ENCODE measurements around the gene LDLRAD4. TPM values are rescaled to one million over a fixed set of nuclear protein-coding genes. Genes with fewer than 3 reads are reported as not detected.
A peak's percentile ranks its signal among the peaks of the same experiment; 100 is the strongest.

Gene LDLRAD4
- total RNA-seq, 3 donors from 2014 or later: 17.5 to 20.4 (median 18.3) TPM

DNA sequence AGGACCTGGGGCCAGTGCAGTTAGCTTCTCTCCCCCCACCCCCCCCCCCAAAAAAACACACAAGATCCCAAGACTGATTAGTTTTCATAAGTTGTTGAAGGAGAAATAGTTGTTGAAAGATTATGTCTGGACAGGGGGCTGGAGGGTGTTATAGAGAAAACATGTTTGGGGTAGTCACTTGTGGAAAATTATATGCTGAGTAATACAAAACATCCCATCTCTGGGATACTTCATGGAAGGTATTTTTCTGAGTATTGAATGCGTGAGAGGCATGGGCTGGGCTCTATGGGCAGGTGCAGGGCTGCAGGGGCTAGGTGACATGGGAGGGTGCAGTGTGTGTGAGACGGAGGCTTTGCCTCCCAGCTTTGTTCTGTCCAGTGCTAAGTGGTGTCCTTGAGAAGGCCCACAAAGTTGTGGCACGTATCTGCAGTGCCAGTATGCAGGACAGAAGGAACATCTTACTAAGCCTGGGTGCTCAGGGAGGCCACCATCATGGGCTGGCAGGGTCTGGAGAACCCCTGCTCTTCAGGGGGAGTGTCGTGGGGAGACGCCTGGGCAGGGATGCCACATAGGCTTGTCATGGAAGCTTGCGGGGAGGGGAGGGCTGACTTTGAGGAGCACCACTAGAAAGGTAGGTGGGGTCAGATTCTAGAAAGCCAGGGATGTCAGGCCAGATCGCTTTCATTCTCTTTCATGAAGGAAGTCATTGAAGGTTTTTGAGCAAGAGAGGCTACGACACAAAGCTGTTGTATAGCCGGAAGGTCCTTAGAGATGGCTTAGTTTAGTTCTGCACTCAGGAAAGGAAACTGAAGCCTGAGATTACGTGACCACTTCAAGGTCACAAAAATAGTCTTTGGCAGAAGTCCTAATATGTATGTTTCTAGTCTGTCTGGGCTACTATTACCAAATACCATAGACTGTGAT, 232.0 kb downstream of the LDLRAD4 start:
- no peak for ATAC-seq
- H3K4me1 Mint-ChIP-seq (ENCODE audit: low read depth): peaks cover 22% of the 10 kb centered on the region

DNA sequence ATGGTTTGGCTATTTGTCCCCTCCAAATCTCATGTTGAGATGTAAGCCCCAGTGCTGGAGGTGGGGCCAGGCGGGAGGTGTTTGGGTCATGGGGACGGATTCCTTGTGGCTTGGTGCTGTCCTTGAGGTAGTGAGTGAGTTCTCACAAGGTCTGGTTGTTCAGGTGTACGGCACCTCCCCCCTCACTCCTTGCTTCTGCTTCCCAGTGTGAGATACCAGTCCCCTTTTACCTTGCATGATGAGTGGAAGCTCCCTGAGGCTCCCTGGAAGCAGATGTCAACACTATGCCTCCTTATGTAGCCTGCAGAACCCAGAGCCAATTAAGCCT, 232.6 kb downstream of the LDLRAD4 start:
- no peak for ATAC-seq
- H3K27me3 Mint-ChIP-seq (ENCODE audit: low read depth): no peaks in the 10 kb centered on the region
- DNase-seq: no peak
- H3K4me1 Mint-ChIP-seq (ENCODE audit: low read depth): peaks cover 28% of the 10 kb centered on the region
- no peaks in the 10 kb centered on the region for H3K36me3 Mint-ChIP-seq (ENCODE audit: insufficient read depth)
- H3K4me3 Mint-ChIP-seq: no peak overlapping the region
- no peaks in the 10 kb centered on the region for H3K9me3 Mint-ChIP-seq

More for the DNA sequence above, 232.0 kb downstream of the LDLRAD4 start:
- no peak for DNase-seq
- H3K4me3 Mint-ChIP-seq: no peak overlapping the region
- H3K36me3 Mint-ChIP-seq (ENCODE audit: insufficient read depth): no peaks in the 10 kb centered on the region
- H3K27me3 Mint-ChIP-seq (ENCODE audit: low read depth): no peaks in the 10 kb centered on the region
- H3K9me3 Mint-ChIP-seq: no peaks in the 10 kb centered on the region

DNA sequence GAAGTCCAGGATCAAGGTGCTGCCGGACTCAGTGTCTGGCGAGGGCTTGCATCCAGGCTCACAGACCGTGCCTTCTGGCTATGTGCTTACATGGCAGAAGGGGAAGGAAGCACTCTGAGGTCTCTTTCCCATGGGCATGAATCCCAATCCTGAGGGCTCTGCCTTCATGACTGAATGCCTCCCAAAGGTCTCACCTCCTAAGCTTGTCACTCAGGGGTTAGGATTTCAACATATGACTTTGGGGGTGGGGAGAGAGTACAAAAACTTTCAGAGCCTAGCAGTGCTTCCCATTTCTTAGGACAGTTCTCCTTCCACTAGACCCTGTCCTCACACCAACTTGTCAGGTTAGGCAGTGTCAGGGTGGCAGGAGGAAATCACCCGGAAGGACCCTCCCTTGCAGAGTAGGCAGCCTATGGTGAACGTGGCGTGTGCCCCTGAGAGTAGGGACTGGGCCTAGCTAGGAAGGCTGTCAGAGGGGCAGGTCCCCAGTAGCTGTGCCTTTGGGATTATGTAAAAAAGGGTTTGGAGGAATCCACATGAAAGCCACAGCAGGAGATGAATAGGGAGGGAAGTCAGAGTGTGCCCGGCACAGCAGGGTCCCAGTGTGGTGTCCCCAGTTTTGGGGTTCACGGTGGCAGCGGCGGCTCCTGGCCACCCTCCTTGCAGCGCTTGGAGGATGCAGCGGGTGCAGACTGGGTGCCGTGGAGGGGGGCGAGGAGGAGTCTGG, 233.3 kb downstream of the LDLRAD4 start:
- Mint-ChIP-seq H3K36me3 (ENCODE audit: insufficient read depth) (no peaks in the 10 kb centered on the region), H3K4me1 (ENCODE audit: low read depth) (peaks cover 32% of the 10 kb centered on the region), H3K4me3 (no peak overlapping the region), H3K9me3 (no peaks in the 10 kb centered on the region), H3K27me3 (ENCODE audit: low read depth) (no peaks in the 10 kb centered on the region)
- DNase-seq: no peak
- ATAC-seq: no peak

DNA sequence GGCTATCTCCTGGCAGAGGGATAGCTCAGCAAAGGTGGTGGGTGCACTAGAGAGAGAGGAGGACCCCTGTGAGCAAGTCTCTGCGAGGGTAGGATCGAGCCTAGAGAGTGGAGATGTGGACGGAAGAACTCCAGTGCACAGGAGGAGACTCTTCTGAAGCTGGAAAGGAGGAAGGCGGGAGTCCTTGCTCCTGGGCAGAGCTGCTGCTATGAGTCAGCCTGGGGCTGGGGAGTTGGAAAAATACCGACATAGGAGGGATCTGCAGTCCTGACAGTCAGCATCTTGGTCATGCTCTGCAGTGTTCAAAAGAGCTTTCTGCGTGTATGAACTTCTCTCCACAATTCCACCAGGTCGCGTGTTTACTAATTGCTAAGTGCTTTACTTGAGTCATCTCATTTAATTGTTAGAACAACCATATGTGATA, 233.8 kb downstream of the LDLRAD4 start:
- Mint-ChIP-seq H3K27me3 (ENCODE audit: low read depth) (no peaks in the 10 kb centered on the region), H3K9me3 (no peaks in the 10 kb centered on the region), H3K4me3 (no peak overlapping the region), H3K36me3 (ENCODE audit: insufficient read depth) (peaks cover 3% of the 10 kb centered on the region), H3K4me1 (ENCODE audit: low read depth) (peaks cover 37% of the 10 kb centered on the region)
- DNase-seq (no peak), ATAC-seq (no peak)

DNA sequence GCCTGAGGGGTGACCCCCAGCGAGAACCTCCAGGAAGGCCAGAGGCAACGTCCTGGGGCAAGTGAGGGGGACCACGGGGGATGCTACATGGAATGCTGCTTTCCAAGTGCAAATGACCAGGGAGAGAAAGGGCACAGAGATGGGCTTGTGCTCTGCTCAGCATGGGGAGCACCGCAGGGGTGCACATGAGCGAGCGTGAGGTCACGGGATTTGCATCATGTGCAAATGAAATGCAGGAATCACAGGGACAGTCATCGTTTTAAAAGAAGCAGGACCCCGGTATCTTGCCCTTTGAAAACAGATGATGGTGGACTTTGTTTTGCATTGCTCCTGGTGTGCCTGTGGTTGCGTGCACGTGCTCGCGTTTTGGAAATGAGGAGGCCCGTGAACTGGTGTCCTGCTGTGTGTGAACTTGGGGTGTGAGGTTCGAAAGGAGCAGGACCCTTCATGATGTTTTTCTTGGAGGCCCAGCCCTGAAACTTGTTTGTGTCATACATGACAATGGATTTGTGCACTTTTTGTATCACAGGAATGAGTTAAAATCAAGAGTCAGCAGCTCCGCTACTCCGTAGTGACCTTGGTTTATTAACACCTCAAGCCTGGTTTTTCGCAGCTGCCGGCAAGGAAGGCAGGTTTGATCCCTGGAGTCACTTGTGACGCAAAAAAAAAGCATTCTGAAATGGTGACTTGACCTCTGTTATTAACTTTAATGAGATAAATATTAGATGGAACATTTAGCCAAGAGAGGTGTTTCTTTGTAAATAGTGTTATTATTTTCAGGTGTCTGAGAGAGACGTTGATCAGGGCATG, 234.5 kb downstream of the LDLRAD4 start:
- Mint-ChIP-seq H3K27me3 (ENCODE audit: low read depth) (no peaks in the 10 kb centered on the region), H3K36me3 (ENCODE audit: insufficient read depth) (peaks cover 7% of the 10 kb centered on the region), H3K9me3 (no peaks in the 10 kb centered on the region), H3K4me1 (ENCODE audit: low read depth) (peaks cover 36% of the 10 kb centered on the region), H3K4me3 (no peak overlapping the region)
- ATAC-seq: no peak
- no peak for DNase-seq

DNA sequence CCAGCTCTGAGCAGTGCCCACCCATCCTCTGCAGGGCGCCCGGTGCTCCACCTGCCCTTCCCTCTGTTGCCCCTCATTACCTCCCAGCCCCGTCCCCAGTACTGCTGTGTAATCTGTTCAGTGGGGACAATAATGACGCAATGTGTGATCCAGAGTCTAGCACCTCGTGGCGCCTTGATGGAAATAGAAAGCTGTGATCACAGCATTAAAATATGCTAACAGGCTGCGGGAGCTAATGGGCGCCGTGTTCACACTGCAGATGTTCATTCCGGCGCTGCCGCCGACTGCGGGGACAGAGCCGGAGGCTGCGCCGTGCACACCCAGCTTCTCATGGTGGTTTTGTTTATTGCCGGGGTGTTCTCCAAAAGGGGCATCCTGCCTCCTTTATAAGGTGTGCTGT, 235.2 kb downstream of the LDLRAD4 start:
- no peaks in the 10 kb centered on the region for H3K27me3 Mint-ChIP-seq (ENCODE audit: low read depth)
- no peaks in the 10 kb centered on the region for H3K9me3 Mint-ChIP-seq
- DNase-seq (no peak), ATAC-seq (no peak)
- peaks cover 7% of the 10 kb centered on the region for H3K36me3 Mint-ChIP-seq (ENCODE audit: insufficient read depth)
- no peak overlapping the region for H3K4me3 Mint-ChIP-seq
- peaks cover 36% of the 10 kb centered on the region for H3K4me1 Mint-ChIP-seq (ENCODE audit: low read depth)

DNA sequence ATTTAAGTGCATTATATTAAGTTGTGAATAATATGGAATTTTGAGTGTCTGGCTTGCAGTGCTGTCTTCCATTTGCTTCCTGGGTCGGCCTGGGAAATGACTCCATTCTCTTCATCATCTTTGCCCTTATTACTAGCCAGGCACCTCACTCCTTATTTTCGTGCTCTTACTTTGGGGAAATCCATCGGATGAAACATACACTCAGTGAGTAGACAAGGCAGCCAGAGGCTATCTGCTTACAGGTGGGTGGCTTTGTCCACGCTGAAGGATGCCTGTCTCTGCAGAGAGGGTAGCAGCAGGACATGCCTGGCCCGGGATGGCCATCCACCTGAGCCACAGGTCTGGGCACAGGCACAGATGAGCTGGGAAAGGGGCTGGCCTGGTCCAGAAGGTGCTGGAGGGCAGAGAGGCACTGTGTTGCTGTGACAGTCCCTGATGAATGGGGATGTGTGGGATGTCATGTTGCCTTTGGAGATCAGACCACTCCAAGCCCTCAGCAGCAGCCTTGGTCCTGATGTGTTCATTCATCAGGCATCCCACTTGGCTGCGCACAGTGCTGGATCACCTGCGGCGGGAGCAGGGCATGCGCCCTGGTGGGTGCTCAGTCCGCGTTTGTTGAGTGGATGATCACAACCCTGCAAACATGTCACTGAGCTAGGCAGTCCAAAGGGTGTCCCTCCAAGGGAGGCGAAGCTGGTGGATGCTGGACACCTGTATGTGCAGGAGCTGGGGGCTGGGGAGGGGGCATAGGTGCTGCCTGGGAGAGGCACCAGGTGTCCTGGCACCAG, 236.0 kb downstream of the LDLRAD4 start:
- no peak overlapping the region for H3K4me3 Mint-ChIP-seq
- no peaks in the 10 kb centered on the region for H3K27me3 Mint-ChIP-seq (ENCODE audit: low read depth)
- H3K4me1 Mint-ChIP-seq (ENCODE audit: low read depth): peaks cover 36% of the 10 kb centered on the region
- no peak for ATAC-seq
- no peaks in the 10 kb centered on the region for H3K9me3 Mint-ChIP-seq
- DNase-seq: no peak
- H3K36me3 Mint-ChIP-seq (ENCODE audit: insufficient read depth): peaks cover 7% of the 10 kb centered on the region

DNA sequence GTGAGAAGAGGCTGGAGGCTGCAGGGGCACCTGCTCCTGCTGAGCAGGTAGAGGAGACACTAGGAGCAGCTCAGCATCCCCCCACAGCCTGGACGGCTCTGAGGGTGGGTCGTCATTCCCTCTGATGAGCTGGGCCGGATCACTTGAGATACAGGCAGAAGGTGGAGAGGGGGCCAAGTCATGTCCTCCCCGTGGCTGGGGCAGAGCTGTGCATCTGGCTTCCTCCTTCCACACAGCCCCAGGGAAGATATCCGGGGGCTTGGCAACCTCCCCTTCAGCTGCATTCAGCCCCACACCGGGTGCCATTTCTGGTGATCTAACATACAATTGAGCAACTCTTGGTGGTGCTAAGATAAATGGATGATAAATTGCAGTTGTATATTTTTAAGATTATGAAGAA, 236.9 kb downstream of the LDLRAD4 start:
- no peaks in the 10 kb centered on the region for H3K27me3 Mint-ChIP-seq (ENCODE audit: low read depth)
- peaks cover 33% of the 10 kb centered on the region for H3K4me1 Mint-ChIP-seq (ENCODE audit: low read depth)
- no peaks in the 10 kb centered on the region for H3K9me3 Mint-ChIP-seq
- H3K36me3 Mint-ChIP-seq (ENCODE audit: insufficient read depth): peaks cover 7% of the 10 kb centered on the region
- ATAC-seq (peak; percentile 24 to 49), DNase-seq (no peak)
- H3K4me3 Mint-ChIP-seq: no peak overlapping the region

DNA sequence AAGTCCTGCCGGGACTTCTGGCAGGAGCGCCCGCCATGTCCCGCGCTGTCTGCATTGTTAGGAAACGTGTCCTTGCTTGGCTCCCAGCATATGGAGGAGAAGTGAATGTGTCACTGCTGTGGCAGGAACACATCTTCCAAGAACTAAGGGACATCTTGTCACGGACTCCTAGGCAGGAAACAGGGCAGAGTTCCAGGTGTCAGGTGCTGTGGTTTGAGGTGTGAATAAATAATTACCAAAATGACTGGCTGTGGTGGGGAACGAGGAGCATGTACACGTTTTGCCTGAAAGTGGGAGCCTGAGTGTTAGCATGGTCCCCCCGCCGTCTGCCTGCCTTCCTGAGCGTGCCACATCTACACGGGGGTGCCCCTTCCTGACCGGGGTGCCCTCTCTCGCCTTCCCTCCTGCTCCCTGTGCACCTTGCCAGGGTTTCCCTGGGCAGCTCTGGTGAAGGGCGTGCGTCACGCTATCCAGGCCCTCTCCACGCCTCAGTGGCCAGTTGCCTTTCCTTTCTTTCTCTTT, 237.5 kb downstream of the LDLRAD4 start:
- no peaks in the 10 kb centered on the region for H3K9me3 Mint-ChIP-seq
- H3K4me3 Mint-ChIP-seq: no peak overlapping the region
- peaks cover 32% of the 10 kb centered on the region for H3K4me1 Mint-ChIP-seq (ENCODE audit: low read depth)
- ATAC-seq (peak; percentile 84 to 86), DNase-seq (no peak)
- no peaks in the 10 kb centered on the region for H3K27me3 Mint-ChIP-seq (ENCODE audit: low read depth)
- H3K36me3 Mint-ChIP-seq (ENCODE audit: insufficient read depth): peaks cover 7% of the 10 kb centered on the region

DNA sequence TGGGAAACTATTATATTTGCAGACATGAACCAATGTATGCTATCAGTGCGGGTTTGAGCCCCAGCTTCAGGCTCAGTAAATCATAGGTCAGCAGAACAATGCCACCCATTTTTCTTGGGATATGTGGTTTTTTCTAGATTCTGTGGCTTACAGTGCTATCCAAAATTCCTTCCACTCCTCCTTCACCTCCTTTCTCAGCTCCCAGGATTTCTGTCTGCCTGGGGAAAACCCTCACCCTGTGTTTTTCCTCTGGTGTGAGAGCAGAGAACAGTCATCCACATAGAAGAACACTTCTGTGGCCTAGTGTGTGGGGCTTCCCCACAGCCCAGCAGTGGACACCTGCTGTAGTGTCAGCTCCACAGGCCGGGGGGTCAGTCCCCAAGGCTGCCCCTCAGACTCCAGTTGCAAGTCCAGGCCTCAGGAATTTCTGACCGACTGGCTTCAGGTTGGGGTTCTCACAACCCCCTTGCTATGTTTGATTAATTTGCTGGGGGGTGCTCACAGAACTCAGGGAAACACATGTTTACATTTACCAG, 238.2 kb downstream of the LDLRAD4 start:
- Mint-ChIP-seq H3K4me3 (no peak overlapping the region), H3K36me3 (ENCODE audit: insufficient read depth) (peaks cover 7% of the 10 kb centered on the region), H3K27me3 (ENCODE audit: low read depth) (no peaks in the 10 kb centered on the region), H3K4me1 (ENCODE audit: low read depth) (peaks cover 40% of the 10 kb centered on the region), H3K9me3 (no peaks in the 10 kb centered on the region)
- DNase-seq: no peak
- no peak for ATAC-seq

DNA sequence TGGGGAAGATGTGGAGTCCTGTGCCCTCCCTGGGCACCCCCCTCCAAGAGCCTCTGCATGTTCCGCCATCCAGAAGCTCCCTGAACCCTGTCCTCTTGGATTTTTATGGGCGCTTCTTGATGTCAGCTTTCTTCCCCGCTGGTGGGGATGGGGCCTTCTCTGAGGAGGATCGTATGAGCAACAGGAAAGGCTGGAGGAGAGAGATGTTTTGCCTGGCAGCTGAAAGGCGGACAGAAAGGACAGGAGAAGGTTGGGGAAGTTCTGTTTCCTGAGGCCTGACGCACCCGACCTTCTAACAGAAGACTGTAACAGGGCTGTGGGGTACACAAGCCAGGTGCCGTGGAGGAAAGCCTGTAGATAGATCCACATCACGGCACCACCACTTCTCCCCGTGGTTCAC, 238.8 kb downstream of the LDLRAD4 start:
- no peak for ATAC-seq
- no peaks in the 10 kb centered on the region for H3K9me3 Mint-ChIP-seq
- H3K4me3 Mint-ChIP-seq: no peak overlapping the region

DNA sequence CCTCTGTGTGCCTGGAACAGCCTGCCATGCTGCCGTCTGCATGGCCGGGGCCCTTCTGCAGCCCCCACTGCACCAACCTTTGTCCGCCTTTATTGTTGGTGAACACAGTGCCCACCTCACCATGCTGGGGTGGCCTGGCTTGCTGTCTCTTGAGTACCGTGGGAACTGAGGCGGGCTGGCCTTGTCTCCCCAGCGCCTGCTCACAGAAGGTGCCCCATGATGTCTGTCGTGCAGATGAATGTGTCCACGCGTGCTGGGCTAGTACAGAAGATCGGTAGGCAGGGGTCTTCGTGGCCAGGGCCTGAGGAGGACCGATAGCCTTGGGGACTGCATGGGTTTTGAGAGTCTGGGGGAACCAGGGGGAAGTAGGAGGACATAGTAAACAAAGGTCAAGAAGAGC, 242.4 kb downstream of the LDLRAD4 start:
- H3K9me3 Mint-ChIP-seq: no peaks in the 10 kb centered on the region
- H3K4me1 Mint-ChIP-seq (ENCODE audit: low read depth): peaks cover 58% of the 10 kb centered on the region
- ATAC-seq: no peak
- no peak for DNase-seq
- no peaks in the 10 kb centered on the region for H3K27me3 Mint-ChIP-seq (ENCODE audit: low read depth)
- H3K36me3 Mint-ChIP-seq (ENCODE audit: insufficient read depth): peaks cover 7% of the 10 kb centered on the region
- no peak overlapping the region for H3K4me3 Mint-ChIP-seq

More for the DNA sequence above, 238.8 kb downstream of the LDLRAD4 start:
- no peaks in the 10 kb centered on the region for H3K27me3 Mint-ChIP-seq (ENCODE audit: low read depth)
- no peak for DNase-seq
- peaks cover 7% of the 10 kb centered on the region for H3K36me3 Mint-ChIP-seq (ENCODE audit: insufficient read depth)
- peaks cover 45% of the 10 kb centered on the region for H3K4me1 Mint-ChIP-seq (ENCODE audit: low read depth)

DNA sequence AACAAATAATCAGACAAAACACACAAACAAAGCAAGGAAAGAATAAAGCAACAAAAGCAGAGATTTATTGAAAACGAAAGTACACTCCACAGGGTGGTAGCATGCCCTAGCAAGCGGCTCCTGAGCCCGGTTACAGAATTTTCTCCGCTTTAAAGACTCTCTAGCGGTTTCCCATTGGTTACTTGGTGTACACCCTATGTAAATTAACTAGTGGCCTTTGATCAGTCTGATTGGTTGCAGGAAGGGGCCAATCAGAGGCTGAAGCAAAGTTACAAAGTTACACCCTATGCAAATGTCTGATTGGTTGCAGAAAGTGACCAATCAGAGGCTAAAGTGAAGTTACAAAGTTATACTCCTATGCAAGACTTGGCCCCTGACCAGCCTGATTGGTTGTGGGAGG, 242.9 kb downstream of the LDLRAD4 start:
- DNase-seq: no peak
- Mint-ChIP-seq H3K27me3 (ENCODE audit: low read depth) (no peaks in the 10 kb centered on the region), H3K9me3 (peaks cover 2% of the 10 kb centered on the region), H3K4me3 (no peak overlapping the region), H3K4me1 (ENCODE audit: low read depth) (peaks cover 56% of the 10 kb centered on the region), H3K36me3 (ENCODE audit: insufficient read depth) (peaks cover 8% of the 10 kb centered on the region)
- ATAC-seq: no peak
